ENCODE data around the gene PCDHA7.

DNA sequence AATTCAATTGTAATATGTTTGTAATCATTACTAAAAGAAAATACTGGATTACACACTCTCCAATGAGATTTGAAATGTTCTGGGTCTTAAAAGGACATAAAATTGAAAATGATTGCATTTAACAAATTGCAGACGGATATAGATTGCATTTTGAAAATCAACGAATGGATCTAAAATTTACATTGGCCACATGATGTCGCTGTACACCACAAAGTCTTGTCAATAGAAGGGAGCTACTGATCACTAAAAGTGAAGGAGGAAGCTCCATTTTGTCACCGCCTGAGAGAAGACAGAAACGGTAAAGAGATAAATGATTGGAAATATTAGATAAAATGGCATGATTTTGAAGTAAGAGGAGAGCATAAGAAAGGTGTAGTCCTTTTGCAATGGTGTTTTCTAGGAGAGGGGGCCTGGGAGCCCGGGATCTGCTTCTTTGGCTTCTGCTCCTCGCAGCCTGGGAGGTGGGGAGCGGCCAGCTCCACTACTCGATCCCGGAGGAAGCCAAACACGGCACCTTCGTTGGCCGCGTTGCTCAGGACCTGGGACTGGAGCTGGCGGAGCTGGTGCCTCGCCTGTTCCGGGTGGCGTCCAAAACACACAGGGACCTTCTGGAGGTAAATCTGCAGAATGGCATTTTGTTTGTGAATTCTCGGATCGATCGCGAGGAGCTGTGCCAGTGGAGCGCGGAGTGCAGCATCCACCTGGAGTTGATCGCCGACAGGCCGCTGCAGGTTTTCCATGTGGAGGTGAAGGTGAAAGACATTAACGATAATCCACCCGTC, 48.0 kb upstream of the PCDHA7 start, which contains the start of gene PCDHA1:
- no peak for TF ChIP-seq POLR2A (IDR thresholded peaks at IDR 0.05)
- no peak for TF ChIP-seq POLR2AphosphoS5 (IDR thresholded peaks at IDR 0.05)
- no peak for TF ChIP-seq CTCF (IDR thresholded peaks at IDR 0.05)
